ENCODE measurements around the gene SLC9A4. TPM values are rescaled to one million over a fixed set of nuclear protein-coding genes. Genes with fewer than 3 reads are reported as not detected.
"Not testable (repeated sequence)": the region's sequence is repeated elsewhere in the genome, so short reads cannot be mapped to it uniquely, and the experiment has no call there.

Gene SLC9A4
- total and polyA plus RNA-seq, 7 donors = 0.04 TPM; not detected in 6

DNA sequence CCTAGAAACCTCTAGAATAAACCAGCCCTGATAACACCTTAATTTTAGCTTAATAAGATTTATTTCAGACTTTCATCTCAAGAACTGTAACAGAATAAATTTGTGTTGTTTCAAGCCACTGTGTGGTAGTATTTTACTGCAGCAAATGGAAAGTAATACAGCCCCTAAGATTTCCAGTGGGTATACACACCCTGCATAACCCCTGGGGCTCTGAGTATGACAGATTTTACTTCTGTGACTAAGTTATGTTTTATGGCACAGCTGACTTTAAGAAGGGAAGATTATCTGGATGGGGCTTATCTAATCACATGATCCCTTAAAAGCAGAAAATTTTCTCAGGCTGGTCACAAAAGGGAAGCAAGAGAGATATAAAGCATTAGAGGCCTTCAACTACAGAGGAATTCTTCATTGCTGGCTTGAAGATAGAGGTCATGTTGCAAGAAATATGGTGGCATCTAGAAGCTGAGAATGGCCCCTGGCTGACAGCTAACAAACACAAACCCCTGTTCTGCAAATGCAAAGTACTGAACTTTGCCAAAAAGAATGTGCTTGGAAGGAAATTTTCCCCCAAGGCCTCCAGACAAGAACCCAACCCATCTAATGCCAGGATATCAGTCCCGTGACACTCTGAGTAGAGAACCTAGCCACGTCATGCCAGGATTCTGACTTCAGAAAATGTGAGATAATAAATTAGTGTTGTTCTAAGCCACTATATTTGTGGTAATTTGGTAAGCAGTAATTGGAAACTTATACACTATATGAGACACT is 78.5 kb downstream of the SLC9A4 start:
- Histone ChIP-seq H3K4me3 (no peak overlapping the region), H3K4me1 (no peaks in the 10 kb centered on the region), H3K9me3 (peaks cover 0 to 13% (median 1%) of the 10 kb centered on the region in 4 donors), H3K27me3 (no peaks in the 10 kb centered on the region), H3K27ac (no peak overlapping the region), H3K36me3 (no peaks in the 10 kb centered on the region)
- 87 to 94% methylated on average over 2 of the region's 2 CpGs for WGBS, 2 donors
- no peak for TF ChIP-seq EP300 (IDR thresholded peaks at IDR 0.05)
- no peak for TF ChIP-seq POLR2AphosphoS5 (IDR thresholded peaks at IDR 0.05)
- TF ChIP-seq POLR2A (IDR thresholded peaks at IDR 0.05) = no peak
- TF ChIP-seq, protein P1, sequence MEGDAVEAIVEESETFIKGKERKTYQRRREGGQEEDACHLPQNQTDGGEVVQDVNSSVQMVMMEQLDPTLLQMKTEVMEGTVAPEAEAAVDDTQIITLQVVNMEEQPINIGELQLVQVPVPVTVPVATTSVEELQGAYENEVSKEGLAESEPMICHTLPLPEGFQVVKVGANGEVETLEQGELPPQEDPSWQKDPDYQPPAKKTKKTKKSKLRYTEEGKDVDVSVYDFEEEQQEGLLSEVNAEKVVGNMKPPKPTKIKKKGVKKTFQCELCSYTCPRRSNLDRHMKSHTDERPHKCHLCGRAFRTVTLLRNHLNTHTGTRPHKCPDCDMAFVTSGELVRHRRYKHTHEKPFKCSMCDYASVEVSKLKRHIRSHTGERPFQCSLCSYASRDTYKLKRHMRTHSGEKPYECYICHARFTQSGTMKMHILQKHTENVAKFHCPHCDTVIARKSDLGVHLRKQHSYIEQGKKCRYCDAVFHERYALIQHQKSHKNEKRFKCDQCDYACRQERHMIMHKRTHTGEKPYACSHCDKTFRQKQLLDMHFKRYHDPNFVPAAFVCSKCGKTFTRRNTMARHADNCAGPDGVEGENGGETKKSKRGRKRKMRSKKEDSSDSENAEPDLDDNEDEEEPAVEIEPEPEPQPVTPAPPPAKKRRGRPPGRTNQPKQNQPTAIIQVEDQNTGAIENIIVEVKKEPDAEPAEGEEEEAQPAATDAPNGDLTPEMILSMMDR (IDR thresholded peaks at IDR 0.05) = no peak
- intact Hi-C loops (cut with DNase I) = no loop called here
- DNase-seq = no peak

DNA sequence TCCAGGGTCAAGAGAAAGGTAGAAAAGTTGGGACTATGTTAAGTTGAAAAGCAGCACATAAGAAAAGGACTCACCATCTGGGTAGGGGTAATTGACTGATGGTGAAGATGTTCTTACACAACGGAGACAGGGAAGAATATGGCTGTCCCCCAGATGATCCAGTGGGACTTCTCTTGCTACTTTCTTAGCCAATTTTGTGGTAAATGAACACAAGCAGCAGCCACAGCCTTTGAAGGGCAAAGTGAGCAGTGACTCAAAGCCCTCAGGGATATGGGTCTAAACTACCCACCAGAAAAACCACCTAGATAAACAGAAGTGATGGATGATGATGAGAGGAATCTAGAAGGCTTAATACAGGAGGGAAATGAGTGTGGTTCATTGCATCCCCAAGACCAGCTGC is 80.6 kb downstream of the SLC9A4 start:
- no peak for DNase-seq
- WGBS, 2 donors = 0 to 49% methylated on average over 1 of the region's 1 CpG
- H3K27me3 ChIP-seq = no peaks in the 10 kb centered on the region
- TF ChIP-seq EP300 (IDR thresholded peaks at IDR 0.05) = no peak
- TF ChIP-seq, protein P1 (IDR thresholded peaks at IDR 0.05) = no peak
- TF ChIP-seq POLR2A (IDR thresholded peaks at IDR 0.05) = no peak
- no peak for TF ChIP-seq POLR2AphosphoS5 (IDR thresholded peaks at IDR 0.05)
- H3K9me3 ChIP-seq = peaks cover 0 to 12% (median 1%) of the 10 kb centered on the region in 4 donors
- H3K4me3 ChIP-seq = no peak overlapping the region
- no peaks in the 10 kb centered on the region for H3K4me1 ChIP-seq
- no peaks in the 10 kb centered on the region for H3K36me3 ChIP-seq
- intact Hi-C loops (cut with DNase I) = no loop called here
- no peak overlapping the region for H3K27ac ChIP-seq

DNA sequence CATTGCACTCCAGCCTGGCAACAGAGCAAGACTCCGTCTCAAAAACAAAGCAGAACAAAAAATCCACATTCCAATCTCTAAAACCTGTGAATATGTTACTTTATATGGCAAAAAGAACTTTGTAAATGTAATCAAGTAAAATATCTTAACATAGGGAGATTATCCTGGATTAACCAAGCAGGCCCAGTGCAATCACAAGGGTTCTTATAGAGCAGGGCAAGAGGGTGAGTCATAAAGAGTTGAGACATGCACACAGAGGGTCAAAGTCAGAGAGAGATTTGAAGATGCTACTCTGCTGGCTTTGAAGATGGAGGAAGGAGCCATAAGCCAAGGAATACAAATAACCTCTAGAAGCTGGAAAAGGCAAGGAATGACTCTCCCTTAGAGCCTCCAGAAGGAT is 85.4 kb downstream of the SLC9A4 start:
- WGBS, 2 donors = 90 to 95% methylated on average over 1 of the region's 1 CpG
- TF ChIP-seq POLR2A (IDR thresholded peaks at IDR 0.05) (no peak), EP300 (IDR thresholded peaks at IDR 0.05) (no peak), POLR2AphosphoS5 (IDR thresholded peaks at IDR 0.05) (no peak)
- TF ChIP-seq, protein P1 (IDR thresholded peaks at IDR 0.05) = no peak
- intact Hi-C loops (cut with DNase I) = no loop called here

DNA sequence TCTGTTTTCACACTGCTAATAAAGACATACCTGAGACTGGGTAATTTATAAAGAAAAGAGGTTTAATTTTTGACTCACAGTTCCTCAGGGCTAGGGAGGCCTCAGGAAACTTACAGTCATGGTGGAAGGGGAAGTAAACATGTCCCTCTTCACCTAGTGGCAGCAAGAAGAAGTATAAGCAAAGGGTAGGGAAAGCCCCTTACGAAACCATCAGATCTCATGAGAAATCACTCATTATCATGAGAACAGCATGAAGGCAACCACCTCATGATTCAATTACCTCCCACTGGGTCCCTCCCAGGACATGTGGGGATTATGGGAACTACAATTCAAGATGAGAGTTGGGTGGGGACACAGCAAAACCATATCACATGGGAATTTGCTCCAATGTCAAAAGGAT is 89.5 kb downstream of the SLC9A4 start:
- intact Hi-C loops (cut with DNase I); H3K36me3 ChIP-seq; DNase-seq; H3K27ac ChIP-seq; H3K4me3 ChIP-seq; H3K27me3 ChIP-seq; H3K4me1 ChIP-seq; H3K9me3 ChIP-seq: not testable (repeated sequence)
- 91 to 96% methylated on average over 1 of the region's 1 CpG for WGBS, 2 donors

More for the DNA sequence above, 85.4 kb downstream of the SLC9A4 start:
- Histone ChIP-seq H3K9me3 (no peaks in the 10 kb centered on the region), H3K36me3 (no peaks in the 10 kb centered on the region), H3K4me1 (no peaks in the 10 kb centered on the region), H3K27me3 (no peaks in the 10 kb centered on the region), H3K27ac (no peak overlapping the region), H3K4me3 (no peak overlapping the region)
- no peak for DNase-seq

DNA sequence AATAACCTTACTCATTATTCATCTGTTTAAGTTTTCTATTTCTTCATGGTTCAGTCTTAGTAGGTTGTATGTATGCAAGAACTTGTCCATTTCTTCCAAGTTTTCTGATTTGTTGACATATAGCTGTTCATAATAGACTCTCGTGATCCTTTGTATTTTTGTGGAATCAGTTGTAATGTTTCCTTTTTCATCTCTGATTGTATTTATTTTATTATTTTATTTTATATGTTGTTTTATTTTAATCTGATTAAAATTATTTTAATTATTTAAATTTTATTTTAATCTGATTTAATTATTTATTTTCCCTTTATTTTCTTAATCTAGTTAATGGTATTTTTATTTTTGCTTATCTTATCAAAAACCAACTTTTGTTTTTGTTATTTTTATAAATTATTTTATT is 102.9 kb downstream of the SLC9A4 start:
- Histone ChIP-seq H3K4me3 (no peak overlapping the region), H3K27ac (no peak overlapping the region), H3K9me3 (peaks cover 0 to 3% (median 0%) of the 10 kb centered on the region in 4 donors), H3K4me1 (no peaks in the 10 kb centered on the region), H3K36me3 (no peaks in the 10 kb centered on the region), H3K27me3 (no peaks in the 10 kb centered on the region)
- intact Hi-C loops (cut with DNase I) = no loop called here
- no peak for TF ChIP-seq EP300 (IDR thresholded peaks at IDR 0.05)
- no peak for DNase-seq
- WGBS, 2 donors = 95 to 98% methylated on average over 1 of the region's 1 CpG

DNA sequence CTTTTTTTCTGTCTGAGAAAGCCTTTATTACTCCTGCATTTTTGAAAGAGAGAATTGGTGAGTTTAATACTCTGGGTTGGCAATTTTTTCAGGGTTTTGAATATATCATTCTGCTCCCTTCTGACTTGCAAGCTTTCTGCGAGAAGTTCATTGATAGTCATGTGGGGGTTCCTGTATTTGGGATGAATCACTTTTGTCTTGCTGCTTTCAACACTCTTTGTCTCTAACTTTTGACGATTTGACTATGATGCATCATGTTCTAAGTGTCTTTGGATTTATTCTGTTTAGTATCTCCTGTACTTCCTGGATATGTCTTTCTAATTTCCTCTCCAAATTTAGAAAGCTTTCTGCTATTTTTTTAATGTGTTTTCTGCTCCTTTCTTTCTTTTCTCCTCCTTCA is 105.3 kb downstream of the SLC9A4 start:
- Histone ChIP-seq H3K9me3 (peaks cover 0 to 3% (median 0%) of the 10 kb centered on the region in 4 donors), H3K4me1 (no peaks in the 10 kb centered on the region), H3K27ac (no peak overlapping the region), H3K4me3 (no peak overlapping the region), H3K27me3 (no peaks in the 10 kb centered on the region), H3K36me3 (no peaks in the 10 kb centered on the region)
- TF ChIP-seq, protein P1 (IDR thresholded peaks at IDR 0.05) = no peak
- TF ChIP-seq EP300 (IDR thresholded peaks at IDR 0.05) = no peak
- no peak for TF ChIP-seq POLR2AphosphoS5 (IDR thresholded peaks at IDR 0.05)
- 90 to 91% methylated on average over 2 of the region's 2 CpGs for WGBS, 2 donors
- intact Hi-C loops (cut with DNase I) = no loop called here
- no peak for DNase-seq
